Measurements from ENCODE around the gene PRKCH. TPM values are rescaled to one million over a fixed set of nuclear protein-coding genes. Genes with fewer than 3 reads are reported as not detected.

The PRKCH gene
- total and polyA plus RNA-seq, 9 of the 15 experiments (the other 6 are each of a cell fraction or from before 2014, with no cell fraction given), result 0.61 to 4.4 (median 4.0) TPM

GRCh38 chr14:61323970-61324369, 2.6 kb downstream of the PRKCH start (continued):
- TF ChIP-seq NFXL1 (CRISPR knock-in tag; IDR thresholded peaks at IDR 0.05), result no peak
- TF ChIP-seq SMAD2 (IDR thresholded peaks at IDR 0.05; ENCODE audit: low read depth, low read length), result no peak
- no peak for TF ChIP-seq MAFF (IDR thresholded peaks at IDR 0.05; ENCODE audit: low read length)
- TF ChIP-seq SOX6 (IDR thresholded peaks at IDR 0.05), result no peak
- no peak for TF ChIP-seq NR1H2 (CRISPR knock-in tag; IDR thresholded peaks at IDR 0.05)
- TF ChIP-seq ZNF518B (CRISPR knock-in tag; IDR thresholded peaks at IDR 0.05), result no peak
- no peak for TF ChIP-seq CEBPZ (IDR thresholded peaks at IDR 0.05; ENCODE audit: borderline replicate concordance, low read depth, low read length)
